HG02678 (cell line): ENCODE measurements around the gene LHFPL6.

Experiments used
- ATAC-seq: cut with Tn5 transposase; IDR thresholded peaks from one replicate; pipeline ENCODE4 v1.9.1; 2021; ENCODE audit warnings: mild to moderate bottlenecking, moderate library complexity; ENCODE audit not compliant: unreplicated experiment

The LHFPL6 gene

DNA sequence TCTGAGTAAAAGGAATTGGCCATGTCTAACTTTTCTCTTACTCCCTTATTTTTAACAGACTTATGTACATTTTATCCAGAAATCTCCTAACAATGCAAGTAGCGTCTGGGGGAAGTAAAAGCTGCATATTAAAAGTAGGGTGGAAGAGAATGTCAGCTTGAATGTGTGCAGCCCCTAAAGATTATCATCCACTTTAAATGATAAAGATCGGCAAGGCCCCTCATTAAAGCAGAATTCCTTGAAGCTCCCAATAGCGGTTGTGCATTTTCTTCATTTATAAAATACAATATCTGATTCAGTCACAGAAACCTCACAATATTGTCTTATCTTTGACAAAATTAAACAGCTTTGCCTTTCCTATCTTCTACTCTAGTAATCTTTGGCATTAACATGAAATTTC, 184.6 kb downstream of the LHFPL6 start:
- no peak for ATAC-seq

DNA sequence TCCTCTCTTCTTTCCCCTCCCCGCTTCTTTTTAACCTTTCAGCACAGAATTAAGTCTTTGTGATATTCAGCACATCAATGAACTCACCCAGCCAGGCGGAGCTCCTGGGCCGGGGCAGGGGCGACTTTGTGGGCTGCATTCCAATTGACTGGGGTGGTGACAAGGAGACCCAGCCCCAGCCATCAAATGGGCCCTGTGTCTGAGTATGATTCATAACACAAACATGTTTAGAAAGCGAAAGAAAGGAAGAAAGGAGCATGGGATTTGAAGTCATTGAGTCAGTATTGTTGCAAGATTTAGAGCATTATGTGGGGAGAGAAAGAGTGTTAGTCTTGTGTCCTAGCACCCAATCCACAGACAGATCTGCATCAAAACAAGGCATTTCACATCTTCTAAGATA, 185.3 kb downstream of the LHFPL6 start:
- ATAC-seq = no peak

DNA sequence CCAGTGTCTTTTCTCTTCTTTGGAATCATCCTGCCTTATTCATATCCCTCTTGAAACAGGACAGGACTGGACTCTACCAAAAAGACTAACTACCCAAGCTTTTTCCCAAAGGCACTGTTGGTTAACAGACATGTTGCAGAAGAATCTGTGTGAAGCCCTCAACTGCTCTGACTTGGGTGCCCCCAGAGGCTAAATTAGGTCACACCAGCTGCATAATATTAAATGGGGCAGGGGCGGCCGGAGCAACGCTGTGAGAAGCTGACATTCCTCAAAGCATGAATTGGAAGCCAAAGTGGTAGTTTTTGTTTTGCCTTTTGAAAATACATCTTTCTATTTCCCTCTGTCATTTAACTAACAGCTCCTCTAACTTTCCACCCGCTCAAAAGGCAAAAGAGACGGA, 185.9 kb downstream of the LHFPL6 start:
- no peak for ATAC-seq

DNA sequence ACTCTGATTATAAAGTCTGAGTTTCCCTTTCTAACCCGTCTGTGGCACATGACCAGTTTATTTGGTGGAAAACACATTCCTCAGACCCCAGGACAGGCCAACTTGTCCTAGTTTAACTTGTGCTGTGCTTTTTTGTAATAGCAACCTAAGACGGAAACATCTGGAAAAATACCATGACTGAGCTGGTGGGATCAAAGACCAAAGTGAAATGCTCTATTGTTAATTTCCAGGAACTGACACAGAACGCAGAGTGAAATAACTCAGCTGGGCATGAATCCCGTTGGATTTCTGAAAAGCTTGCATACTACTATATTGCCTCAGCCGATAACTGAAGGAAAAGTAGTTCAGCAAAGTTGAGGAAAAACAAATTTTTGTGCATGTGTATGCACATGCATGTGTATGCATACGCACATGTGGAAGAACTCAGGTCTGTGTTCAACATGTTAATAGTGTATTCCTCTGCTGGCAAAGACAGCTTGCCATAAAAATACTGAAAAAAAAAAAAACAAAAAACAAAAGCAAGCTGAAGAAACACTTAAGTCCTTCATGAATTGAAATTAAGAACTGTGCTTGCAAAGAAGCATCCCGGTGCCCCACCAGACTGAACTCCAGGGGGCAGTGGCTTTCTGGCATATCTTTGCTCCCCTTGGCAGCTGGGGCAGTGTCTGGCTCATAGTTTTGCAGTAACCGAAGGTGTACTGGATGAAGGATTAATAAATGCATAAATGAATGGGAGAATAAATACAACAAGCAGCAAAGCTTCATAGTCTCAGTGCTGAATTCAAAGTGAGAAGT, 187.8 kb downstream of the LHFPL6 start:
- no peak for ATAC-seq

- no peak for ATAC-seq
Observed at GRCh38 chr13:39414339-39414738, 188.7 kb downstream of the LHFPL6 start.

DNA sequence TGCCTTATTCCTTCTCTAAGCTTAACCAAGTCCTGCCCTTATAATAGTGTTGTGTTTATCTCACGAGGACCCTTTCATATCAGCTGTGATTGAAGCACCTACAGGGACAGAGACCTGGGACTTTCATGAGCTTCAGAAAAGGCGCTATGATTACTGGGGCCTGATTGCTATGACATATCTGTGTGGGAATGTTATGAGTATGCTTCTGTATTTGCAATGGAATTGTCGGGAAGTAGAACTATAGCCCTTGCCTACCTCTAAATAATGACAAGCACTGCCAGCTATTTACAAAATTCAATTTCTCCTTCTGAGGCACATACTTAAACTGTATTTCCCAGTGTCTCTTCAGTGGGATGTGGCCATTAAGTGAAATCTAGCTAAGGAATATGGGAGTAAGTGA, 191.5 kb downstream of the LHFPL6 start:
- no peak for ATAC-seq

GRCh38 chr13:39410964-39411363, 192.0 kb downstream of the LHFPL6 start:
- no peak for ATAC-seq

DNA sequence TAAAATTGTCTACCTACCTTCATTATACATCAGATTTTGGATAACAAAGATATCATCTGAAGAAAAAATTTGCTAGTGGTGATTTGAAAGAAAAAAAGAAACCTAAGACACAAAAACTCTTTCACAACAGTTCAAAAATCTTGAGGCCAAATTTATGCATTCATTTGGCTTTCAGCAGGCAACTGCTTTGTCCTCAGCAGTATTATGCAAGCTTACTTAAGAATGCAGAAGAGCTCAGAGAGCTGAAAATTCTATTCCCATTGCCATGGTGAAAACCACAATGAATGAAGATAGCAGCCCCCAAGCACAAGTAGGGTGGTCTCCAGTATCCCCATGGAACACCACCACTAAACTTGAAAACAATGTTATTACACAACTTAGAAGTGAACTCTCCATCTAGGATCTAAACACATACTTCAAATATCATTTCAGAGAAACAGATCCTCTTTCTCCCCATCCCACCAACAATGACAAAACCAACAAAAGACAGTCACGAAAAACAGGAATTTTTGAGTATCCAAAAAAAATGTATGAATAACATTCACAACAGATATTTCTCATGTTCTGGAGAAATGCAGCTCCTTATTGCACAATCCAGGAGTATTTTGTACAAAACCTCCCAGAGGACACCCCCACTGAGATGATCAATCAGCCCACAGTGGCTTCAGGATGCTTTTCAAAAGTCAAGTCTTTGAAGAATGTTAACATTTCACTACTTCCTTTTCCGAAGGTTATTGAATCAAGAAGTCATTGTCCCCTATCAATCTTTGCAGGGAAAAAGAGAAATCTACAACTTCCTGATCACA, 192.7 kb downstream of the LHFPL6 start:
- no peak for ATAC-seq

- ATAC-seq = no peak
Observed at GRCh38 chr13:39408512-39408911, 194.5 kb downstream of the LHFPL6 start.

DNA sequence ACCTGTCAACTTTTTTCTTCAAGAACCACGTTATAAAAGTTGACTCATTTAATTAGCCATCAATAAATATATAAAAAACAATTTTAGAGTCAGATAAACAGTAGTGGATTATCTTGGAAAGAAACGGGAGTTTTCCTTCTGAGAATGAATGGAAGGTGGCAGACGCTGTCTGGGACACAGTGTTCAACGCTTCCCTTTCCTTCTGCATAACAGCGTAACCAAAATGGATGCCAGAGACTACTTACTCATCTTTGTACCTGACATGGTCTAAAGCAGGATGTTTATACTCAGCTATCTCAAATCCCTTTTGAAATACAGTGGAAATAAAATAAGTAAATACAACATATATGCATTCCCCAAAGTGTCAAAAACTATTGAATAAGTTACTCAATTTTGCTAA, 195.2 kb downstream of the LHFPL6 start:
- ATAC-seq = no peak

GRCh38 chr13:39407138-39407537, 195.9 kb downstream of the LHFPL6 start:
- no peak for ATAC-seq

DNA sequence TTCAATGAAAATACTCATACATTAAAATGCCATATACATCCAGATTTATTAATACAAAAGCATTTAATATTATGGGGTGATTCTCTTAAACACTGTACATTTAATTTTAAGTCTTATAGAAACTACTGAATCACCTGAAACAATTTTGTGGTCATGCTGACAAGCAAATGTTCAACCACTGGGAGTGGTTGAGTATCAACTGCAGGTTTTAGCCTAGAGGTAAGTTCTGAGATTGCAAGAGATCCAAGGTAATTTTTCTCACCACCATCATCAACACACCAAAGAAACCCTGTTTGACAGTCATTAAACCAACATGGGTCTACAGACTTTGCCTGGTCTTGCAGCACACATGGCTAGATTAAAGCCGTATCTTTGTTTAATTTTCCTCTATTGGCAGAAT, 196.3 kb downstream of the LHFPL6 start:
- no peak for ATAC-seq

GRCh38 chr13:39405596-39406205, 197.3 kb downstream of the LHFPL6 start:
- no peak for ATAC-seq

- no peak for ATAC-seq
Observed at GRCh38 chr13:39405107-39405506, 197.9 kb downstream of the LHFPL6 start.

DNA sequence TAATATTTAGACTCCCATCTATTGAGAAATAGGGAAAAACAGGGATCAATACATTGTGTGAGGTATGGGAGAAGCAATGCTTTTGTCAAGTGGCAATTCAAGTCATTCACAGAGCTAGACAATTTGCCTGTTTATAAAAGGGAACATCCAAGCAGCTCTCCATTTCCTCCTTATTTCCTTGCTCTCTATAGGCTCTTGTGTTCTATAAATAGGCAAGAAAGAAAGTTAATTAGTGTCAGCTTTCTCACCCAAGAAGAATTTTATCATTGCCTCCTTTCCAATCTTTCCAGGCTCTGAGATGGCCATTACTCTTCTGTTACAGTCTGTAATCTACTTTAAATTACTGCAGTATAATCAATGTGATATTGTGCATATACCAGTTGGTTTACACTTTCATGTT, 199.9 kb downstream of the LHFPL6 start:
- no peak for ATAC-seq

DNA sequence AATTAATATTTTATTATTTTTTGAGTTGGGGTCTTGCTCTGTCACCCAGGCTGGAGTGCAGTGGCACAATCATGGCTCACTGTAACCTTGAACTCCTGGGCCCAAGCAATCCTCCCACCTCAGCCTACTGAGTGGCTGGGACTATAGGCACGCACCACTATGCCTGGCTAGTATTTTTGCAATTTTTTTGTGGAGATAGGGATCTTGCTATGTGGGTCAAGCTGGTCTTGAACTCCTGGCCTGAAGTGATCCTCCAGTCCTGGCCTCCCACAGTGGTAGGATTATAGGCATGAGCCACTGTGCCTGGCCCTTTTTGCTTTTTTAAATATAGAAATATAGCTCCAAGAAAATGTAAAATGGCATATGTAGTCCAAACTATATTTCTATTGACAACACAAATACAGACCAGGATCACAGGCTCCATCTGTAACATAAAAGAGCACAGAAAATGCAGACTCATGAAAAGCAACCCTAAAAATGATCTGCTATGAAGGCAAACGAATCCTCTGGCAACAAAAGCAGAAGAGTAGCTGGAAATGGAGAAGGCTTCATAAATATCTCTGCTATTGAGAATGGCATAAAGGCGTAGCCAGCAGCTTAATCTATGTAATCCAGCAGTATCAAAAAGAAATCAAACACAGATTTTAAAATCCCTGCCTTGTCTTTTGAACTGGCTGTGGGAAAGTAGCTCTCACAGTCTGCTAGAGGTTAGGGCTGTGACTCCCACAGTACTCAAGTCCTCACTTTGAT, 200.6 kb downstream of the LHFPL6 start:
- no peak for ATAC-seq

DNA sequence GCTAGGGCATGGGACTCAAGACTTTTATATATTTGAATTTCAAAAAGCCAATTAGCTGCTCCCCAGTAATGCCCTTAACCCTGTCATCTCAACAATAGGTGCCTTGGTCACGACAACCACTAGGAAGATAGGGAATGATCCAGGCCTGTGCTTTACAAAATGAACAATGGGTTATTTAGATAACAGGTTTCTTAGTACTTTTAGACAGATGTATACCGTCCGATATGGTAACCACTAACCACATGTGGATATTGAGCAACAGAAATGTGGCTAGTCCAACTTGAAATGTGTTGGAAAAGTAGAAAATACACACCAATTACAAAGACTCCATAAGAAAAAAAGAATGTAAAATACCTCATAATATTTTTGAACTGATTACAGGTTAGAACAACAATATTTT, 201.2 kb downstream of the LHFPL6 start:
- ATAC-seq = no peak

DNA sequence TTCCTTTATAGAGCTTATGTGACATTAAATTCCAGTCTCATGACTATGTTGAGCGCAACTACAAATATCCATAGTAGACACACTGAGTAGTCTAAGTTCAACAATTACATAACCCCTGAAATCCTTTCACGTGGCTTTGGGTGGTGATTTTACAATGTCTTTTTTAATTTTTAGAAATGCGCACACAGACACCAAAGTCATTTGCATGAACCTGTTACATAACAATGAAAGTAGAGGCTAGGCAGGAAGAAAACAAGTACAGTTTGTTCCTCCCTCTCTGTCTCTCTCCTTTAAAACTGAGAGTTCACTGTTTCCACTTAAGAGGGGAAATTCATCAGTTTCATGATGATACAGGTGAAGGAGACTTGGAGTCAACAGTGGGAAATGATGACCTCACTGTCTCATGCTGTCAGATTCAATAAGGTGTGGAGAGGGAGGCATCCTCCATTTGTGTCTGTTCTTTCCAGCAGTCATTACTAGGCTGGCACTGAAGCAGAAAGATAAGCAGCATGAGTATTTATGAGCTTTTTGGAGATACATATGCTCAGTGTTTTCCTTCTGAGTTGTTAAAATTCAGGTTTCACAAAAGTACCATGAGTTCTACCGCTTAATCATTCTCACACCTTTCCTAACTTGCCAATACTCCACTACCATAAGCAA, 201.8 kb downstream of the LHFPL6 start:
- ATAC-seq = no peak

DNA sequence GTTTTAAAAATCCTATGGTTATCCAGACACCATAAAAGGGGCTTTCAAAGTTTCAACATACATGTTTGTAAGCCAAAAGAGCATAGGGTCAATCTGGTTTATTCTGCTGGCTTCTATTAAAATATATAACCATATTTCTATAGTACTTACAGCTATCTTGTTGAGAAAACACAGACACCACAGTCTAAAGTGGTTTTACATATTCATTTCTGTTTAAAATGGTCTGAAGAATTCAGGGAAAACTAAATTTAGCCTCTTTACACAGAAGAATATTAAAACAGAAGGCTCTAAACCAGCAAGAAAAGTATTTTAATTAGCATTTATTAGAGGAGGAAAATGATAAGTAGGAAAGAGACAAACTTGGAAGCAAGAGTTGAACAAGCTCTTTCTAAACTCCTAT, 203.9 kb downstream of the LHFPL6 start:
- ATAC-seq = no peak

DNA sequence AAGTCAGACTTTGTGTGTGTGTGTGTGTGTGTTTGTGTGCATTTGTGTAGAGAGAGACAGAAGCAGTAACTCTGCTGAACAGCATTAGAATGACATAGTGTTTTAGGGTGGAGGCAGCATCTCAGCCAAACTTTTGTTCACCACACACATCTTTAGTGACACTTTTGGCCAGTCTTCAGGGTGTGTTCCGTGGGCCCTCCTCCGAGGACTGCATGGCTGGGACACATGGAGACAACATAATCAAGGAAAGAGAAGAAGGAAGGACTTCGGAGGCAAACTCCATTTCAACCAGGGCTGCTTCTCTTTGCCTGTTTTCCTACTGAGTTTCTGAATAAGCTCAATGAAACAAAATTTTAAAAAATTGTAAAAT, 205.1 kb downstream of the LHFPL6 start:
- no peak for ATAC-seq
